ENCODE results near the gene CCNI2.
A peak's percentile ranks its signal among the peaks of the same experiment; 100 is the strongest.

Gene CCNI2

DNA sequence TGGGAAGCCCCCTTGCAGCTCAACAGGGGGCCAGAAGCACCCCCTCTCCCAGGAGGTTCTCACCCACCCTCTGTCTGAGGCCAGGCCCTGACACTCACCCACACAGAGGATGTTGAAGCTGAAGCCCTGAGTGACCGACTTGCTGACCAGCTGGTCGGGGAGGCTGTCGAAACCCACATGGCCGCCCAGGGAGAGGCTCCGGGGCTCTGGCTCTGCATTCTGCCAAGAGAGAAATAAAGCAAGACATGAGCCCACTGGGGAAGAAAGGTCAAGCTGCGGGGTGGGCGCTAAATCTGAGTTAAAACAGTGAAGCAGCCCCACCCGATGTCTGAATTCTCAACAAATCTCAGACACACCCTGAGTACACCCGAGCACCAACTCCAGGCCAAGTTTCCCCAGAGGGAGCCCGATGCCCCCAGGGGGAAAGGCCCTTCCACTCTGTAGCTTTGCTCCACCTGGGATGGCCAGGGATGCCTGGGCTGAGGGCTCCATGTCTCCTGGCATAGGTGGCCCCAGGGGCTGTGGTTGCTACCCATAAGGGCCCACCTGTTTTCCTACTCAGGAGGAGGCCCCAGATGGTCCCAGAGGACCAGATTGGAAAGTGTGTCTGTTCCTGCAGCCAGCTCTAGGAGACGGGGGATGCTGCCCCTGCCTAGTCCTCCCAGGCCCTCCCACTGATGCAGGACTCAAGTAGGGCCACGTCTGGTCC is 18.2 kb downstream of the CCNI2 start:
- DNase-seq (ENCODE audit: low read depth), result no peak

DNA sequence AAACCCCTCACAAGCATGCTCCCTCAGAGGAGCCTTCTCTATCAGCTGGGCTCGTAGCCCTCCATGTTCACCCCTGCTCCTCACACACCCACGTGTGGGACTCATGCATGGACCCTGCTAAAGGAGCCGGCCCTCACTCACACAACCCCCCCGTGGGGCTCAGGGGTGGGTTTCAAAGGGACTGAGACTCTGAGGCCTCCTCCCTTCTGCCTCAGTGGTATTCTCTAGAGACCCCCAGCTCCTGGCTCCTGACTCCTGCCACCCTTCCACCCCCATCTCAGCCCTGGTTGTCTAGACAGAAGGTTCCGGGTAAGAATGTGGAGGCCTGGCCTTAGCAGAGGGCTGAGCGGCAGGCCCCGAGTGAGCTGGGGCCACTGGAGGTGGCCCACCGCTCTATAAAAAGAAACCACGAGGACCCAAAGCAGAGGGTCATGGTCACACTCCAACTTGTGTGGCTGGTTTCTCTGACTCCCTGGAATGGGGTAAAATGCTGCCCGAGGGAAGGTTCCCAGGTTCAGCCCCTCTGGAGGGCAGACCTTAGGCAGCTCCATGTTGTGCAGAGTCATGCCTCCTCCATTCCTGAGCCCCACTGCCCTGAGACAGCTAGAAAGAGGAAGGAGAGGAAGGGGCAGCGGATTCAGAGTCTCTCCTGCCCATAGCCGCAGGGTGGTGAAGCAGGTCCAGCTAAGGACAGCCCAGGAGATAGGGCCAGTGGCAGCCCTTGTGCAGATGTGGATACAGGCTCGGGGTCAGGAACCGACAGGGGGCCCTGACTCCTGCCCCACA is 19.0 kb downstream of the CCNI2 start:
- DNase-seq (ENCODE audit: low read depth), result no peak

DNA sequence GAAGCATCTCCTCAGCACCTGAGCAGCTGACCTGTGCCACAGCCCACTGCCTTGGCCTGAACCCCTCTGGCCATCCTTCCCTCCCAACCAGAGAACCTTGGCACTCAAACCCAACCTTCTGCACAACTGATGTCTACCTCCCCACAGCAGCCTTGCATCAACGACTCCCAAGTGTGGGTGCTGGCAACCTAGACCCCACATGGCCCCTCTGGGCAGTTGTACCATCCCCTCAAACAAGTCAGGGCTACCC is 19.5 kb downstream of the CCNI2 start:
- no peak for DNase-seq (ENCODE audit: low read depth)

DNA sequence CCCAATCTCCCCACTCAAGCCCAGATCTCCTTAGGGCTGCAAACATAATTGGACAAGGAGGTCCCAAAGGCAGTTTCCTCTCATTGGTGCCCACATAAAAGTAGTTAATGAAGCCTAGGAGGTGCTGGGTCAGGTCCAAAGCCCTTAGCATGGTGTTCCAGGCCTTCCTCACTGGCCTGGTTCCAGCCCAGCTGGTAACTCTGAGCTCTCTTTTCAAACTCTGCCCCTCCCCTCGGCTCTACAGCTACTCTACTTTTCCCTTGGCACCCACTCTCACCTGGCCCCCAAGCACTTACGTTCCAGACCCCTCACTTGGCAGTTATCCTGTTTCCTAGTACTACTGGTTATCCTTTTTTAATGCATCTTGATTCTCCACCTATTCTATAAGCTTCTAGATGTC is 19.9 kb downstream of the CCNI2 start:
- no peak for DNase-seq (ENCODE audit: low read depth)

DNA sequence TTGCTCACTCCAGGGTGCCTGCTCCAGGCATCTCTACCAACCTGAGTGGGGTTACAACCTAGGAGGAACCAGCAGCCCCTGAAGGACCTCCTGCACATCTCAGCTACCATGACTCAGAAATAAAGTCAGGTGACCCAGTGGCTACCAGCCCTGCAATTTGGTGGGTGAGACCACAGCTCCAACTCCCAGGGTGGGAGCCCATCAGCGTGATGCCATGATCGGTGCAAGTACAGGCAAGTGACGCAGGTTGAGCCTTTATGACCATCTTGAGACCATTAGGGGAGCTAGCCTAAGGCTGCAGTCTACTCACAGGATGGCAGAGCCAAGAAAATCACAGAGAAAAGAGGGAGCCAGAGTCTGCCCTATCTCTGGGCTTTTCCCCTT is 21.3 kb downstream of the CCNI2 start:
- no peak for DNase-seq (ENCODE audit: low read depth)

DNA sequence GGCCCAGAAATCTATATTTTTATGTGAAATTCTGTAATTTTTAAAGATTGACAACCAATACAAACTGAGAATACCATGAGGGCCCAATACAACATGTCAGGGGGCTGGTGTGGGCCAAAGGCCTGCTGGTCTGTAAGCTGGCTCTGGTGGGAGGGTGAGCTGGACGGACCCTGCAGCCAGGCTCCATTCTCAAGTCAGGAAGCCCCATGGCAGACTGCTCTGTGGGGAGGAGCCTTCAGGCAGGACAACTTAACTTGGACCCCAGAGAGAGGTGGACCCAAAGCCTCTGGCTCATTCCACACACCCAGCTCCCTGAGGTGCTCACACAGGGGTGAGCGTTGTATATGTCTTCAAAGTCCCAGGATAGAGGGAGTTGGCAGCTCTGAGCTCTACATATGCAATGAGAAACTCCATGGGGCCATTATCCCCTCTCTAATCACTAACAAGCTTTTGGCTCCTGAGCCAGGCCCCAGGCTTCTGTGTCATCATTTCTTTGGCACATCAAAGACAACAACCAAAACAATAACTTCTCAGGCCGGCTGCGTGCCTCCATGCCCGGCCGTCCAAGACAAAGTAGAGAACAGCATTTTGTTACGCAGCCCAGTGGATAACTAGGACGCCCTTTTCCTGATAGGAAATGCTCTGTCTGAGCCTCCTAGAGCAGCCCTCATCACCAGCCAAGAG is 23.4 kb downstream of the CCNI2 start:
- DNase-seq (ENCODE audit: low read depth), result no peak

DNA sequence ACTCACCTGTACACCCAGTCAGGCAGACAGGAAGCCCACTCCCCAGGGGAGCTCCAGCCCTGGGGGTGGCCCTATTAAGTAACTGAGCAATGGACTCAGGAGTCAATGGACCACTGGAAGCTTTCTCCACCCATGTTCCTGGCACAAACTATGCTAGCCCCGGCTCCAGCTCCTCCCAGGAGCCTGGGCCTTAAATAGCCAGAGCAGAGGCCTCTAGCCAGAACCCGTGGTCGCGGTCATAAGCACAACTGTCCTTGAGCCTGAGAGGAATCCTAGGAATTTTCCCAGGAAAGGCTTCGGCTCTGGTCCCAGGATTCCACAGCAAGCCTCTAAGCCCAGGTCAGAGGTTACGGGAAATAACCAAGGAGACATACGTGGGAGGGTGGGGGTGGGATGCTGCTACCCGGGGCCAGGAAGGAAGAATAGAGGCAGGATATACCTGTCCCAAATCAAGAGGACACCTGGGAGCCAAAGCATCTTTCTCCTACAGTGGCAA is 24.3 kb downstream of the CCNI2 start:
- no peak for DNase-seq (ENCODE audit: low read depth)

DNA sequence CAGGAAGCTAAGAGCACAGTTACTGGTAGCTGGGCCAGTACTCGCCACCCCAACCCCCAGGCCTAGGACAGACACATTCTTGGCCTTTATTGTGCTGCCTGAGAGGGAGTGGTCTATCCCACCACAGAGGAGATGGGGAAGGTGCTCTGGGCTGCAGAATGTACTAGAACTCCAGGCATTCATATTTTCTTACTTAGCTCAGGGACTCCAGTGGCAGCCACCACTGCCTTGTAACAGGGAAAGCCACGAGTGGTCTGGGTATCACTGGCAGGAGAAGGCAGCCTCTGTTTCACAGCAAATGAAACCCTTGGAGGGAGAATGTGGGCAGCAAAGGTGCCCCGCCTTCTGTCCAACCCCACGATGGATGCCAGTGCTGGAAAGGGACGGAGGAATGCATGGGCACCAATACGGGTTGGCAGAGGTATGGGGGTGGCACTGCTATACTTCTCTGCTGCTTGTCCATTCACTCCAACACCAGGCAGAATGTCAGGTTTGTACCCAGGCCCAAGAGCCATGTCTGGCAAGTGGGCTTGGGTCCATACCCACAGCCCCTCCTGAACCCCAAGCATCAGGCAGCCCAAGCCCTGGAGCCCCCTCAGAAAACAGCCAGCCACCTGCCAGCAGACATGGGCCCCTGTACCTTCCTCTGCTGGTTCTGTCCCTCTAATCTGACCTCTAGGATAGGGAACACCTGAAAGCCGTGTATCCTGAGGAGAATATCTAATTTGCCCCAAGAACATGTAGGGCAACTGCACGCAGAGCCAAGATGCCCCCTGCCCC is 25.3 kb downstream of the CCNI2 start:
- DNase-seq (ENCODE audit: low read depth), result no peak

DNA sequence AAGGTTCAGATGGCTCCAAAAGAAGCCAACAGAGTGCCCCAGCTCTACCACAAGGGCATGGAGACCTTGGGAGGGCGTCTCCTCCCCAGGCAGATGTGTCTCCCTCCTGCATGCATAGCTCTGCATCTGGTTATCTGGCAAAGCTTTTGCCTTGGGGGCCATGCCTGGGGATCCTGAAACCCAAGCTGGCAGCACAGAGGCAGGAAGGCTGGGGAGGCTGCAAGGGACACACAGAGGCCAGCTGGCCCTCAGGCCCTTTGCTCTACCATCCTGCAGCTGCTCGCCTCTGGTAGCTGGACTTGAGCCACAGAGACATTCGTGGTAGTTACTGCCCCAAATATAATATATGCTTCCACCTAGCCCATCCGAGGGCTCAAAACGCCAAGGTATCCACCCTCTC is 25.9 kb downstream of the CCNI2 start:
- DNase-seq (ENCODE audit: low read depth), result no peak

DNA sequence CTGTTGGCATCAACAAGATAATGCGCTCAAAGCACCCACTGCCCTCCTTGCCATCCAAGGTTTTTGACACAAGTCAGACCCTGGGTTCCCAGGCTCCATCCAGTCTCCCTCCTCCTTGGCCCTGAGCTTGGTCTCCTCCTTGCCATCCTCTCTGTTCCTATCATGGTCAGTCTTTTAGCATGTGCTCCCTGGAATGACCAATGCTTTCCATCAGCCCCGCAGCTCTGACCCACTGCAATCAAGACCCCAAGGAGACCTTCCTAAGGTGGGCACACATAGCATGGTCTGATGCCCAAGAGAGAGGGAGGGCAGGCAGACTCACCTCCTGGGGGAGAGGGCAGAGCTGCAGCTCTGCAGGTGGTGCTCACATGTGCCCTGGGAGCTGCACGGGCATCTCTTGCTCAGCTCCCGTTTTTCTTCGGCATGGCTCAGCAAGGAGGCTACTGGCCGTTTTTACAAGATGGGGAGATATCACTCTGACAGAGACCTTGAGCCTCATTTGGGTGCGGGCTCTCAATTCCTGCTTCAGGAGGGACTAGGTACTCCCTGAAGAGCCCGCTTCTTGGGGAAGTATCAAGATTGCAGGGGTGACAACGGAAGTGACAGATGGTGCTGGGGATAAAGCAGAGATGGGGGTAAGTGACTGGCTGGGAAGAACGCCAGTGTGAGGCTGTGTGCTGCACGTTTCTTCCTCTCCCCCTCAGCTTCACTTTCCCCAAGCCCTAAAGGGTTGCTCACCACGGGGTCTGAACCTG is 26.6 kb downstream of the CCNI2 start:
- DNase-seq (ENCODE audit: low read depth), result no peak

DNA sequence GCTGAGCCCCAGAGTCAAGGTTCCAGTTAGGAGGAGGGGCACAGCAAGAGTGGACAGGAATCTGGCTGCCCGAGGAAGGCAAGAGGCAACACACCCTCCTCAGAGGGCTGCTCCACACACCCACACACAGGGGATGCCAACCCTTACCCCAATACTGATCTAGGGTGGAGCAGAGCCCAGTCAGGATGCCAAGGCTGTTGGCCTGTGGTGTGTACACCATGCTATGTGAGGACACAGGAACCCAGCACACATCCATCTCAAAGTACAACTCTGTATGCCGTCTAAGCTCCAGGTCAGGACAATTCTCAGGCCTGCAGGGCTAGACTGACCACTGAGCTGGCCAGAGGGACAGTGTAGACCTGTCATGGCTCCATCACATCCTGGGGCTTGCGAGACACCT is 27.2 kb downstream of the CCNI2 start:
- DNase-seq (ENCODE audit: low read depth), result no peak

DNA sequence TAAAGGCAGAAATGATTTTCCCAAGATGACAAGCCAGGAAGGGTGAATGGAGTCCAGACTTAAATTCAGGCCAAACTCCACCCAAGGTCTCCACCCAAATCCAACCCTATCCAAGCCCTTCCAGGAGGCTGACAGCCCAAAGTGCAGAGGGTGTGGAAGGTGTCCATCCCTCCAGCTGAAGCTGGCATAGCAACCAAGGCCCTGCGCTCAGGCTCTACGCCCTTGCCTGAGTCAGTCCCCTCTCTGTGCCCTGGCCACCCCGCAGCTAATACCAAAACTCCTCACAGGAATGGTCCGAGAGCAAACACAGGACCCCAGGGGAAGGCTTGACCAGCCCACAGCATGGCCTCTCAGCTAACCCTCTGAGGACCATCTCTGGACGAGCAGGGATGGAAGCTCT is 27.7 kb downstream of the CCNI2 start:
- DNase-seq (ENCODE audit: low read depth), result no peak

DNA sequence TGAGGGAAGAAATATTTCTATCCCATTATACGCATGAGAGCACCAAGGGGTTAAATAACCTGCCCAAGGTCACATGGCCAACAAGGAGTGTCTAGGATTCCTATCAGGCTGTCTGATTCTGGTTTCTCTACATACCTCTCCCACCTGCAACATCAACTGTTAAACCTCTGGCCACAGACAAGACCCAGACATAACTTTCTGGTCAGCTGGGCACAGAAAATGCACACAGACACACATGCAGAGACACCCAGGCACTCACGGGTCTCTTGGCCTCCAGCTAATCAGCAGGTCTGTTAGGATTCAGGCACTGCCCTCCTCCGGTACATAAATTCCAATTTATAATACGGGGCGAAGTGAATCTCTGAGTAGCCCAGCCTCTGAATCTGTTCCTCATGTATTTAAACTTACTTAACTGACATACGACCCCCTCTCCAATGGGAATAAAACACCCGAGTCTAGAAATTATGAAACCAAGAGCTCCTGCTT is 28.3 kb downstream of the CCNI2 start:
- no peak for DNase-seq (ENCODE audit: low read depth)

DNA sequence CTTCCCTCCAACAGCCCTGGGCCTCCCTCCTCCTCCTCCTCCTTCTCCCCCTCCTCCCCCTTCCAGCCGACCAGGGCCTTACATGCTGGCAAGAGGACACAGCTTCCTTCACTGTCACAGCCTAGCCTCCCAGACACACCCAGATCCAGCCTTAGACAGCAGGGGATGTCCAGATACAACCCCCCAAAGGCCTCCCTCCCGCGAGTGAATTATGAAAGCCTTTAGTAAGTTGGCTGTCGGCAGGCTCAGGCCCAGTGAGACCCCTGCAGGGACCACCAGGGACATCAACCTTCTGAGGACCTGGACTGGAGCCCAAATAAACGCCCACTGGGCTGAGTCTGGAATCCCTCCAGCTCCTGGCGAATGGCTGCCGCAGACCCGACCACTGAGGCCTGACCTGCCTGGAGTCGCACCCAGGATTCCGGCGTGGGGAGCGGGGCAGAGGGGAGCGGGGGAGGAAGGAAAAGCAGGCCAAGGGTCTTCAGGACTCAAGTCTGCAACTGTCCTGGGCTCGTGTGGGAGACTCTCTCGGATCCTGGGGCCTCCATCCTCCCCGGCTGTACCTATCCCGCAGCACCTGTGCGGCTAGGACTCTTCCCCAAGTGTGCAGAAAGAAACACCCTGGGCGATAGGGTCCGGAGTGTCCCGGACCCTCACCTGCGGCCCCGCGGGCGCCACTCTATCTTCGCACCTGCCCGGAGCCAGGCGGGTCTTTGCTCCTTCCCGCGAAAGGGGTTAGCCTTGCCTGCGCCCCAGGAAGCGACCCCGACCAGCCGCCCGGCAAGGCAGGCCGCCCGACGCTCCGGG is 29.1 kb downstream of the CCNI2 start:
- DNase-seq (ENCODE audit: low read depth), result no peak

DNA sequence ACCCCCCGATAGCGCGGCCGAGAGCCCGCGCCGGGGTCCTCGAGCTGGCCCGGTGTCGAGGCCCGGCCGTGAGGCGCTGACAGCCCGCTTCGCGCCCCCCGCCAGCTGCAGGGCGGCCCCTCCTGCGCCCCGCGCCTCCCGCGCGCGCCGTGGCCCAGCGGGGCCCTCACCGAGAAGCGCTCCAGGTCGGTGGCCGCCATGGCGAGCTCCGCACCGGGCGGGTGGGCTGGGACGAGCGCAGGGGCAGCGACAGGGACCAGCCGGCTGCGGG is 29.6 kb downstream of the CCNI2 start:
- DNase-seq (ENCODE audit: low read depth), result no peak

DNA sequence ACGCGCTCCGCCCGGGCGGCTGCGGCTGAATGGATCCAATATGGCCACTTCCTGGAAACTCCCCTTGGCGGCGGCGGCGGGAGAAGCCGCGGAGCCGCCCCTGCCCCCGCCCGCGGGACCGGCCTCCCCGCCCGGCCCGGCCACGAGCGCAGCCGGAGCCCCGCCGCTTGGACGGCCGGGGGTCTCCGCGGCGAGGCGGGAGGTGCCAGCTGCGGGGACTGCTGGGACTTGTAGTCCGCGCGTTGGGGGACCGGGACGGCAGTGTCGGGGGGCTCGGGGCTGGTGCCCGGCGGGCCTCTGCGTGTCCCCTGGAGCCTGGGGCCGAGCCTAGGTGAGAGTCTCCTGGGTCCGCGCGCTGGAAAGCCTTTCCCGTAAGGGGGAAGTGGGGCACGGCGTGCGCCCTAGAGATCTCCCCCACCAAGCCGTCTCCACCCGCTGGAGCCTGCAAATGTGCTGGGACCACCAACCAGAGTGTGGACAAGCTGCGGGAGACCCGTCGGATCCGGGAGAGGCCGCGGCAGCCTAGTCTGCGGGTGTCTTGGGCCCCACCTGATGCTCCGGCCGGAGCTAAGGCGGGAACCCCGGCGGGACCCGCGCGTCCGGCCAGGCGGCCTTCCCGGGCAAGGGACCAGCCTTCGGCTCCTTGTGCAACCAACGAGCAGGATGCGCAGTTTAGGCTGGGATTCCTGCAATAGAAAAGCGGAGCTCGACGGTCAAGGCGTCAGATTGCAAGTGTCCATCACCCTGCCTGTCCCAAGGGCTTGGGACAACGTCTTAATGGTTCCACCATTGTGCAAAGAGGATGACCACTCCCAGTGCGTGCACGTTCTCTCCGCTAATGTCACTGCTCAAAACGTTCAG is 30.2 kb downstream of the CCNI2 start, which contains the start of gene SEPTIN8:
TSS of gene SEPTIN8 (minus strand) at position 31 of the 861 bp plus-strand sequence. CDS start 102 bp downstream, outside the sequence.
- peak; percentile 9 for DNase-seq (ENCODE audit: low read depth)

DNA sequence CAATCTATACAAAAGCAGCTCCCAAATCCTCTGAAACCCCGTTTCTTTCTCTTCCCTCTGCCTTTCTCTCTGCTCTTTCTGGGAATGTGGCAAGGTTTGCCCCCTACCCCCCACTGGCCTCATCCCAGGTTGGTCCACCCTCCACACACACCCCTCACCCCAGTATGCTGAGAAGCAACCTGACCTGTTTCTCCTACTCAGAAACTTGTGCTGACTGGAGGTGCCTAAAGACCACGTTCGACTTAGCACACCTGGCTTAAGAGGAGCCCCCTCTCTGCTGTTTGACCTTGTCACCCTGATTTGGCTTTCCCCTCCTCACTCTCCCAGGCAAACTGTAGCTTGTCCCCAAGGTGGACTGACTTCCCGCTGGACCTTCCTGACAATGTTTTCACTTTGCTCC is 30.9 kb downstream of the CCNI2 start:
- DNase-seq (ENCODE audit: low read depth), result no peak

DNA sequence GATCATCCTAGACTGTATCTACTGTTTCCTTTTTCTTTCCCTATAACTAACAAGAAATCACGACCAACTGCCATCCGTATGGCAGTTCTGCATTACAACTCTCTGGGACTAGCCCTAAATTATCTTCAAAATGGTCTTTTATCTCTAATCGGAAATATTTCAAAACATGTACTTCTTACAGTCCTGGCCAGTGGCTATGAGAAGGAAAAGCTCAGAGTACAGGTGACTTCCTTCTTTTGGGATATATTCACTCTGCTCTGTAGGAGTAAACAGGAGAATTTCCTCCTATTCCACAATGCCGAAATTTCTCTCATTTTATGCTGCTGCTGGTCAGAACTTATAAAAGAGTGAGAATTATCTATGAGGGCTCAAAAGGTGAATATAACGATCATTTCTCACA is 31.6 kb downstream of the CCNI2 start:
- no peak for DNase-seq (ENCODE audit: low read depth)

DNA sequence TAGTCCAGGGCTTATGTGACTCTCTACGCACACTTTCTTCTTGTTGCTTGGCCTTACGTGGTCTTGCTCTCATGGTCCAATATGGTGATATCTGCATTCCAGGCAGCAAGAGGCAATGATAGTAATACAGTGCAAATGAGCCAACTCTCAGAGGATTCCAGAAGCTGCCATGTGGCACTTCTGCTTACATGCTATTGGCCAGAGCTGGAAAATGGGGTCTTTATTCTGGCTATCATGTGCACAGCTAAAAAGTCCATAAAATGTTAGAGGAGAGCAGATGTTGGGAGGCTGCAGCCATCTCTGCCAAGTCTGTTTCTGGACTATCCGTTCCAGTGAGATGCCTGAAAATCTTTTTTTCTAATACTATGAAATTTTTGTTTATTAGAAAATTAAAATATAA is 32.7 kb downstream of the CCNI2 start:
- DNase-seq (ENCODE audit: low read depth), result no peak

DNA sequence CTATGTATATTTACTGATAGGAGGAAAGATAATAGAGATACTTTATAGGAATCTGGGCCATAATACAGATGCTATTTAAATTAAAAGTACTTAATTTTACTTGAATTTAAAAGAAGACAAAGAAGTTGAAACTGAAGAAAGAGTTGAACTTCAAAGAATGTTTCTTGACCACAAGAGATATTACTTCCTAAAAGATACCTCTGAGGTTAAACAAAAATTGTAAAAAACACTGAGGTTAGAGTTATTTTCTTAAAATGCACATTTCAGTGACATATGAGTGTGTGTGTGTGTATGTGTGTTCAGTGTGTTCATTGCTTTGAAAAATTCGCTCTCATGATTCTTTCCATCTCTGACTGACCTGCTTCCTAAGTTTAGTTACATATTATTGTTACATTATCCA is 33.4 kb downstream of the CCNI2 start:
- DNase-seq (ENCODE audit: low read depth), result no peak
